RWPE2 (cell line): Measurements from ENCODE around the gene ASIC5.
A peak's percentile ranks its signal among the peaks of the same experiment; 100 is the strongest.

Experiments used
- ATAC-seq: fragments of 200-7000 bp; cut with Tn5 transposase; 3 replicates; pipeline ENCODE4 v1.9.1; 2021; ENCODE audit warnings: low read depth
- DNase-seq: peaks from one replicate; pipeline ENCODE4 v3.0.0-alpha.2; 2020; ENCODE audit warnings: low spot score
- H3K27ac ChIP-seq: fragments of 450-650 bp; 2 replicates; pipeline ENCODE4 v1.5.1; 2017; ENCODE audit warnings: mild to moderate bottlenecking; ENCODE audit not compliant: poor library complexity, severe bottlenecking
- H3K27me3 ChIP-seq: fragments of 250-450 bp; sonication (Bioruptor Pico); 2 replicates; pipeline ENCODE4 v1.5.1; 2021; ENCODE audit warnings: mild to moderate bottlenecking, moderate library complexity; ENCODE audit not compliant: insufficient read depth, poor library complexity, severe bottlenecking
- H3K36me3 ChIP-seq: fragments of 250-450 bp; sonication (Bioruptor Pico); 2 replicates; pipeline ENCODE4 v1.5.1; 2020; ENCODE audit warnings: low read depth, mild to moderate bottlenecking, moderate library complexity
- H3K4me1 ChIP-seq: fragments of 250-450 bp; sonication (Bioruptor Pico); 2 replicates; pipeline ENCODE4 v1.5.1; 2021; ENCODE audit warnings: mild to moderate bottlenecking, moderate library complexity; ENCODE audit not compliant: insufficient read depth, poor library complexity, severe bottlenecking
- H3K4me3 ChIP-seq: fragments of 250-450 bp; sonication (Bioruptor Pico); 2 replicates; pipeline ENCODE4 v1.5.1; 2021; ENCODE audit warnings: mild to moderate bottlenecking, moderate library complexity; ENCODE audit not compliant: severe bottlenecking
- H3K9me3 ChIP-seq: fragments of 250-450 bp; sonication (Bioruptor Pico); 2 replicates; pipeline ENCODE4 v1.5.1; 2021; ENCODE audit warnings: mild to moderate bottlenecking, moderate library complexity; ENCODE audit not compliant: severe bottlenecking
- TF ChIP-seq, protein P1 (sequence below): fragments of 450-650 bp; IDR thresholded peaks from one replicate; pipeline ENCODE4 v1.5.1; 2017; ENCODE audit warnings: mild to moderate bottlenecking, moderate library complexity; ENCODE audit not compliant: poor library complexity, severe bottlenecking

ASIC5 gene

GRCh38 chr4:155822572-155822971 lies 43.5 kb downstream of the ASIC5 start:
- DNase-seq (no peak), ATAC-seq (peak; percentile 93)
- TF ChIP-seq, protein P1, sequence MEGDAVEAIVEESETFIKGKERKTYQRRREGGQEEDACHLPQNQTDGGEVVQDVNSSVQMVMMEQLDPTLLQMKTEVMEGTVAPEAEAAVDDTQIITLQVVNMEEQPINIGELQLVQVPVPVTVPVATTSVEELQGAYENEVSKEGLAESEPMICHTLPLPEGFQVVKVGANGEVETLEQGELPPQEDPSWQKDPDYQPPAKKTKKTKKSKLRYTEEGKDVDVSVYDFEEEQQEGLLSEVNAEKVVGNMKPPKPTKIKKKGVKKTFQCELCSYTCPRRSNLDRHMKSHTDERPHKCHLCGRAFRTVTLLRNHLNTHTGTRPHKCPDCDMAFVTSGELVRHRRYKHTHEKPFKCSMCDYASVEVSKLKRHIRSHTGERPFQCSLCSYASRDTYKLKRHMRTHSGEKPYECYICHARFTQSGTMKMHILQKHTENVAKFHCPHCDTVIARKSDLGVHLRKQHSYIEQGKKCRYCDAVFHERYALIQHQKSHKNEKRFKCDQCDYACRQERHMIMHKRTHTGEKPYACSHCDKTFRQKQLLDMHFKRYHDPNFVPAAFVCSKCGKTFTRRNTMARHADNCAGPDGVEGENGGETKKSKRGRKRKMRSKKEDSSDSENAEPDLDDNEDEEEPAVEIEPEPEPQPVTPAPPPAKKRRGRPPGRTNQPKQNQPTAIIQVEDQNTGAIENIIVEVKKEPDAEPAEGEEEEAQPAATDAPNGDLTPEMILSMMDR, result no peak
- no peaks in the 10 kb centered on the region for H3K9me3 ChIP-seq
- no peaks in the 10 kb centered on the region for H3K36me3 ChIP-seq
- no peaks in the 10 kb centered on the region for H3K27me3 ChIP-seq
- peaks cover 4% of the 10 kb centered on the region for H3K4me1 ChIP-seq
- H3K4me3 ChIP-seq, result no peak overlapping the region
- no peak overlapping the region for H3K27ac ChIP-seq

GRCh38 chr4:155820887-155821518 lies 45.1 kb downstream of the ASIC5 start:
- H3K27me3 ChIP-seq, result no peaks in the 10 kb centered on the region
- no peak overlapping the region for H3K4me3 ChIP-seq
- no peaks in the 10 kb centered on the region for H3K36me3 ChIP-seq
- H3K27ac ChIP-seq, result no peak overlapping the region
- ATAC-seq (no peak), DNase-seq (no peak)
- H3K9me3 ChIP-seq, result no peaks in the 10 kb centered on the region
- TF ChIP-seq, protein P1, result no peak
- H3K4me1 ChIP-seq, result peaks cover 4% of the 10 kb centered on the region

- Histone ChIP-seq H3K4me1 (peaks cover 4% of the 10 kb centered on the region), H3K27me3 (no peaks in the 10 kb centered on the region), H3K4me3 (no peak overlapping the region), H3K27ac (no peak overlapping the region), H3K9me3 (no peaks in the 10 kb centered on the region), H3K36me3 (no peaks in the 10 kb centered on the region)
- DNase-seq (no peak), ATAC-seq (peak; percentile 47)
- TF ChIP-seq, protein P1, result no peak
Observed at GRCh38 chr4:155819066-155819465, 47.0 kb downstream of the ASIC5 start.

DNA sequence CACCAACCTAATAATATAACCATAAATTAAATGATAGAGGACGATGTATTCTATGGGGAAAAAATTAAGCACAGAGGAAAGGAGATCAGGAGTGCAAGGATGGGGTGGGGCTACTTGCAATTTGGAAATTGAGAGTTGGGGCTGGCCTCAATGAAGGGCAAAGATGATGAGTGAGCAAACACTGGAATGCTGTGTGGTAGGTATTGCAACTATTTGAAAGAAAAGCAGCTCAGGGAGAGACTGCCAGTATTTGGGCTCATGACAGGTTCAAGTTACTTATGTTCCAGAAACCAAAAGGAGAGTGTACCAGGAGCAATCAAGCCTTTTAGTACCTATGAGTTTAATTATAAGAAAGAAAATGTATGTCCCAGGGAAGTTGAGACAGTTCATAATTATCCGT lies 47.4 kb downstream of the ASIC5 start:
- H3K9me3 ChIP-seq, result no peaks in the 10 kb centered on the region
- peaks cover 4% of the 10 kb centered on the region for H3K4me1 ChIP-seq
- H3K27ac ChIP-seq, result no peak overlapping the region
- no peaks in the 10 kb centered on the region for H3K27me3 ChIP-seq
- ATAC-seq (peak; percentile 54), DNase-seq (no peak)
- no peaks in the 10 kb centered on the region for H3K36me3 ChIP-seq
- TF ChIP-seq, protein P1, result no peak
- no peak overlapping the region for H3K4me3 ChIP-seq

DNA sequence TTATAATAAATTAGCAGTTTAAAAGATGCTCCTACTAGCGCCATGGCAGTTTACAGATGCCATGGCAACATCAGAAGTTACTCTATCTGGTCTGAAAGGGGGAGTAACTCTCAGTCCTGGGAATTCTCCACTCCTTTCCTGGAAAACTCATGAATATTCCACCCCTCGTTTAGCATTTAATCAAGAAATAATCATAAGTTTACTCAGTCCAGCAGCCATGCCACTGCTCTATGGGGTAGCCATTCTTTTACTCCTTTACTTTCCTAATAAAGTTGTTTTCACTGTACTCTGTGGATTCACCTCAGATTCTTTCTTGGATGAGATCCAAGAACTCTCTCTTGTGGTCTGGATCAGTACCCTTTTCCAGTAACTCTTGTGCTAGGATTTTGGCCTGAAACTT lies 55.0 kb downstream of the ASIC5 start:
- Histone ChIP-seq H3K36me3 (no peaks in the 10 kb centered on the region), H3K27ac (no peak overlapping the region), H3K9me3 (no peaks in the 10 kb centered on the region), H3K4me3 (no peak overlapping the region), H3K27me3 (no peaks in the 10 kb centered on the region), H3K4me1 (peaks cover 4% of the 10 kb centered on the region)
- TF ChIP-seq, protein P1, result no peak
- DNase-seq (no peak), ATAC-seq (no peak)
